ENCODE results near the gene COL4A2.
"Not testable (repeated sequence)": the region's sequence is repeated elsewhere in the genome, so short reads cannot be mapped to it uniquely, and the experiment has no call there.

The COL4A2 gene

DNA sequence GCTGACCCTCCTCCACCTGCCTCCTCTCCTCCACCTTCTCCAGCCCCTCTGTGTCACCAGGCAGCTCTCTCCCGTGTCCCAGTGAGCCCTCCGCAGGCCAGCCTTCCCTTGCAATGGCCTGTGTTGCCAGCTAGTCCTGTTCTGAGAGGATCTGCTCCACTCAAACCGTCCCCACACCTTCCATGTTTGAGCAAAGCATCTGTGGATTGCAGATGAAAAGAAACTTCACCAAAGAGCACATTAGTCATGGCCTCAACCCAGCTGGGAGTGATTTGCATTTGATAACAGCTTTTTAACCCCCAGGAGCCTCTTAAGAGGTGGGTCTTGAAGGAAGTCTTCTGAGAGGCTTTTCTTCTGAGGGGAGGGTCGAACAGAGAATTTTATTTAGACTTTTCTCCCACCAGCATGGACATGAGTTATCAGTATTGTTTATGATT lies 72.8 kb downstream of the COL4A2 start:
- no peak for DNase-seq (ENCODE audit: low spot score)

DNA sequence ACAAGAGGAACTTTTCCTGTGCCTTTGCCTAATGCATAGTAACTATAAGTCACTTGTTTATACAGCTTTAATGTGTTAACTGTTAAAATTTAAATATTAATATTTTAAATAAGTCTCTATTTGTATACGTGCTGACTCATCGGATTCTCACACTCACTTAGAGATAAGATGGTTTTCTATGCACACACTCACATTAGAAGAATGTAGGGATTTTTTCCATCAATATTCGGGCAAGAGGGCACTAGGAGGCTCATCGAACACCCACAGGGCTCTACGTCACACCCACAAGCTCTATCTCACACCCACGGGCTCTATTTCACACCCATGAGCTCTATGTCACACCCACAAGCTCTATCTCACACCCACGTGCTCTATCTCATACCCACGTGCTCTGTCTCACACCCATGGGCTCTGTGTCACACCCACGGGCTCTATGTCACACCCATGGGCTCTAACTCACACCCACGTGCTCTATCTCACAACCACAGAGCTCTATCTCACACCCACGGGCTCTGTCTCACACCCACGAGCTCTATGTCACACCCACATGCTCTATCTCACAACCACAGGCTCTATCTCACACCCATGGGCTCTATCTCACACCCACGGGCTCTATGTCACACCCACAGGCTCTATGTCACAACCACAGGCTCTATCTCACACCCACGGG lies 73.4 kb downstream of the COL4A2 start:
- no peak for DNase-seq (ENCODE audit: low spot score)

DNA sequence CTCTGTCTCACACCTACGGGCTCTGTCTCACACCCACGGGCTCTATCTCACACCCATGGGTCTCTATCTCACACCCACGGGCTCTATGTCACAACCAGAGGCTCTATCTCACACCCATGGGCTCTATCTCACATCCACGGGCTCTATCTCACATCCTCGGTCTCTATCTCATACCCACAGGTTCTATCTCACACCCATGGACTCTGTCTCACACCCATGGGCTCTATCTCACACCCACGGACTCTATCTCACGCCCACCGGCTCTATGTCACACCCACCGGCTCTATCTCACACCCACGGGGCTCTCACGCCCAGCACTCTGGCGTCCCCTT lies 73.9 kb downstream of the COL4A2 start:
- DNase-seq (ENCODE audit: low spot score): no peak

DNA sequence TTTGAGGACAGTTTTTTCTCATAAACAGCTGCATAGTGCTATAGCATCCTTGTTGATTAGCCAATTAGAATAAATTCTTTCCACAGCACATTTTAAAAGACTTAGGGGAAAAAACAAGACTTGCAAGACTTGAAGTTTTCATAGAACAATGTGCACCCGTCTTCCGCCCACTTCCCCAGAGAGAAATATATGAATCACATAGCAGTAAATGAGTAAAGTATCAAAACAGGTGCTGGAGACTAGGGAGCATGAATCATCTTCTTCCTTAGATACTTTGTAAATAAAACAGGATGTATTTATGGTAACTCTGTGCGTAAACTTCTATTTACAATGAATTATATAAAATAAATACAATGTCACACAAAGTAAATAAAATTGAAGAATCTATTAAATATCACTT lies 75.1 kb downstream of the COL4A2 start:
- no peak for DNase-seq (ENCODE audit: low spot score)

DNA sequence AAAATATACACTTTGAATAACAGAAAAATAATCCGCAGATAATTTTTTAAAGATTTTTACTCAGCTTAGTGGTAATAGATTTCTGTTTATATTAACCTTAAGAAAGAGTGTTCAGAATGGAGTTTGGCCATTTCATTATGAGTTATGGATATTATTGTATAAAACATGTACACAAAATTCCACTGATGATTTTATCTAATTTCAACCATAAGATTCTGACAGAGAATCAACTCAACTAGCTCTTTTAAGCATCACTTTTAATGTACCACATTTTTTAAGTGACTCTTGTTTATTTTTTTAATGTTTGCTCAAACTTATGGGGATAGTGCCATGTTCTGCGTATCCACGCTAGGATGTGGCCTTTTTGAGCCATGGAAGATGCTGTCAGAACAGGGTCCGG lies 75.7 kb downstream of the COL4A2 start:
- no peak for DNase-seq (ENCODE audit: low spot score)

DNA sequence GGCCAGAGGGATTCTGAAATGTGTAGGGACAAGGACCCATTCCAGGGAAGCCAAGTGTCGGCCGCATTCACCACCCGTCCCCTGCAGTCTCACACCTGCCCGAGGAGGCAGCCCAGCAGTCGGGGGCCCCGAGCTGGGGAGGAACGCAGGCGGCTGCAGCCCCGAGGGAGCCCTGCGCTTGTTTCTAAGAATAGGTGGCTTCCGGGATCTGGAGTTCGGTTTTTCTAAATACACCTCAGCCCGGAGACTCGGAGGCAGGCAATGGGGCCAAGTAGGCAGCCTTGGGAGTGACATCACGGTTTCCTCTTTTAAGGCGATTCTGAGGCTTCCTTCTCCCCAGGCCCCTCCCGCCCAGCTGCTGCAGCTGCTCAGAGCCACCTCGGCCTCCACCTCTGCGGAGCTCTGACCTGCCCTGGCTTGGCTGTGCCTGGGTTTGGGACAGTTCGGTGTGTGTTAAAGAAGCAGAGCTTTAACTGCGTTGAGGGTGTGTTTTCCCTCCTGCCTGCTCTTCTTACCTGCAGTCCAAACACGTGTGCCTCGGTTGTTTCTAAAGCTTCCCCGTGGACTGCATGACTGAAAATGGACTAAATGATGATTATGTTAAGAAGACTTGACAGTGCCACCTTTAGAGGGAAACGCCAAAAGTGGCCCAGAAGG lies 80.5 kb downstream of the COL4A2 start:
- DNase-seq (ENCODE audit: low spot score): no peak

DNA sequence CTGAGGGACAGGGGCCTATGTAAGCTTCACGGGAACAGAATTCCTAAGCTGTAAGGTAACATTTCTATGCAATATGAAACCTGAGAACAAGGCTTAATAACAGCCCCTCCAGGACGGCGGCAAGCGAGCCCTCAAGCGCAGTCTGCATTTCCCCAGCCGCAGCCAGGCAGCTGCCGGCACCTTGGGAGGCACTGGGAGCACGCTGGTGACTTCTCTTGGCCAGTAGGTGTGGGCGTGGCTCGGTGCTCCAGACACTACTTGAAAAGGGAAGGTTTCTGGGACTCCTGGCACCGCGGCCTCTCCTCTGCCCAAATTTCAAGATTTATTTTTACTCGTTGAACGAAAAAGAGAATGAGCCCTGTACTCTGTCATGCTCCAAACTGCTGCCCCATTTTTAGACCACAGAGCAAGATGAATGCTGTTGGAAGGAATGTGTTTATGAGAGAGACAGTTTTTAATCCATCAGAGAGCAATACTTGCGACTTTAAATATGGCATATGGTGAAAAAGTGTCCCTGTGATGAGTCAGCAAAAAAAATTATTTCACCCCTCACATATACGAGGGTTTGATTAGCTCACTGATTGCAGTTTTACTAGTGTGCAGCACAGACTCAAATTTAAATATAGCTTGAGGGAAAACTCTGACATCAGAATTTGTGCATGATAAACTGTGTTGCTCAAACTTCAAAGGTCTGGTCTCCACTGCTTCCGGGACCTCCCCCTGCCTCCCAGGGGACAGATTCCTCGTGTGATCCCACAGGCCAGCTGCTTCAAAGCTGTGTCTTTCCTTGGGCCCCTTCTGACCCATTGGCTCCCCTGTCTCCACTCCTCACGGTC lies 81.2 kb downstream of the COL4A2 start:
- DNase-seq (ENCODE audit: low spot score): no peak

DNA sequence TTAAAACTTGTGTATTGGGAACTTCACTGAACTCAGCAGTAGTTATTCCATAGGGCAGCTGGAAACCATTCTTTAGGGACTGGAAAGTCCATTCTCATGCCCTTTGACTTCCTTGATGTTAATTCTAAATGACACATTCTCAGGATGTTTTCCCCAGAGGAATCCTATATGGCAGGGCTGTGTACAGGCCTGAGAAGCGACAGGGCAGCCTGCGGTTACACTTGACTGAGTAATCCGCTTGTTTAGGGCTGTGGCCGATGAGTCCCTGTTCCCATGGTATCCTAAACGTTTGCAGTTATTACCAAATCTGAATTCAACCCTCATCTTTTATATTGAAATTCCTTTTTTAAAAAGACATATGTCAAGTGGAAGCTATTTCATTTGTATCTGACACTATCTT lies 83.5 kb downstream of the COL4A2 start:
- DNase-seq (ENCODE audit: low spot score): no peak

DNA sequence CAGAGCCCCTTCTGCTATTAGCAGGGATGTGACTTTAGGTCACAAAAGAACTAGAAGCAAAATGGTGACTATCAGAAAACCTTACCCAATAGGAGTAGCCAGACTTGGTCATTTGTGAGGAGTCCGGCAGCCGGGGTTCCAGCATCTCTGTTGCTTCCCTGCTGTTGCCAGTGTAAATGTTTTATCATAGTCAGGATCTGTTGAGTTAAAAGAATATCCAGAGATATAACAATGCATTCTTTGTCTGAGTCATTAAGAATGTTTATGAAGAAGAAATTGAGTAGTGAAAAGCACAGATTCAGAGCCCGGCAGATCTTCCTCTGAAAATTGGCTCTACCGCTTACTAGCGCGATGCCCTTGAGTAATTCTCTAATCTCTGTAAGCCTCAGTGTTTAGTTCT lies 84.2 kb downstream of the COL4A2 start:
- no peak for DNase-seq (ENCODE audit: low spot score)

DNA sequence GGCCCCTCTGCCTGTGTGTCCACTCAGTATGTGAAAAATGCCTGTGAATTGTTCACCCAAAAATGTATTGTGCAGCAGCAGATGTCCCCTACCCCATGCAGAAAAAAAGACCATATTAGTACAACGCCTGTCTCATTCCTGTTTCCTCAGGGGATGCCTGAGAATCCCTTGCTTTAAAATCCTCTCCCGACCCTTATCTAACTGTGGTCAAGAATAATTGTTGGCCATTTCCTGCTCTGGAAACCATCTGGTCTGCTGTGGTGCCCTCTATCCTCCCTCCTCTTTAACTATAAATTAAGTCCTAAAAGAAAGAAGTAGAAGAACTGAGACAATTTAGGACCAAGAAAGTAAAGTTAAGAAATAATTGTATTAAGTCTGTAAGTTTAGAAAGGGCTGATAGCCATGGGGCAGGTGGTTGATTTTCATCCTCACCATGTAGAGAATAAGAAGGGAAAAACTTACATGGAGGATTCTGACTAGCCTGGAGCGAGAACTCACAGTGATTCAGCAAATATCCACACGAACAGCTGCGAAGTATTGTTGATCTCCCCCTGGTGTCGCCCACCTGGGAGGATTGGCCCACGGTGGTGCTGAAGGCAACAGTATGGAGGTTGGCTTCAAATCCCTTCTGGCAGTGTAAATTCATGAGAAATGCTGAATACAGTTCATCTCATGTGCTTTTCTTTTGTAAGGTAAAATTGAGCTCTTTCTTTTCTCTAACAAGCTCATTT lies 85.6 kb downstream of the COL4A2 start:
- DNase-seq (ENCODE audit: low spot score): no peak

DNA sequence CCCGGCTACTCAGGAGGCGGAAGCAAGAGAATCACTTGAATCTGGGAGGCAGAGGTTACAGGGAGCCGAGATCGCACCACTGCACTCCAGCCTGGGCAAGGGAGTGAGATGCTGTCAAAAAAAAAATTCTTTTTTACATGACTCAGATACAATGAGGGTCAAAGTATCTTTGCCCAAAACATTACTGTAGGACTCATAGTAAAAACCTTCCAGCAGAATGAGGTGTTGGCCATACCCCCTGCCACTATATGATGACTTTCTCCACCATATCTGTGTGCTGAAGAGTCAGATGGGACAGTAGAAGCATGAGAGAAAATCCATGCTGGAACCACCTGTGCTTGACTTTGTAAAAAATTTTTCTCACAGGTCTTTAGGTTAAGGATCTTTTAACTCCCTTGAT lies 86.7 kb downstream of the COL4A2 start:
- DNase-seq (ENCODE audit: low spot score): no peak

DNA sequence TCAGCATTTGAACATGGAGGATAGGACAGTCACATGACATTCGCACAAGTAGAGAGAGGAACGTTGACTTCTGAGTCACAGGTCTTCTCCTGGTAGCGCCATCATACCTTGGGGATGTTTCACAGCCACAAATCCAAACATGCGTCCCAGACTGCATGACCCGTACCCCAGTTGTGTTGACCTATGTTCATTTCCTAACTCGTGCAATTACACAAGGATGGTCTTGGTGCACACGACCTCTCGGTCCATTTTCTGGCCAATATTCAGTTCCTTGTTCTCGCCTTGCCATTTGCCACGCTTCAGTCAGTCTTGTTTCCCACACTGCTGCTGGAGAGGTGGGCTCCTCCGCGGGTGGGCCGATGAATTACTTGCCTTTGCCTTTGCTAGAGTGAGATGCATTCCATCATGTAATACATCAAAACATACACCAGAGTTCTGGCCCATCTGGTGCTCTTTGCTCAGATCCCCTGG lies 87.3 kb downstream of the COL4A2 start:
- DNase-seq (ENCODE audit: low spot score): no peak

DNA sequence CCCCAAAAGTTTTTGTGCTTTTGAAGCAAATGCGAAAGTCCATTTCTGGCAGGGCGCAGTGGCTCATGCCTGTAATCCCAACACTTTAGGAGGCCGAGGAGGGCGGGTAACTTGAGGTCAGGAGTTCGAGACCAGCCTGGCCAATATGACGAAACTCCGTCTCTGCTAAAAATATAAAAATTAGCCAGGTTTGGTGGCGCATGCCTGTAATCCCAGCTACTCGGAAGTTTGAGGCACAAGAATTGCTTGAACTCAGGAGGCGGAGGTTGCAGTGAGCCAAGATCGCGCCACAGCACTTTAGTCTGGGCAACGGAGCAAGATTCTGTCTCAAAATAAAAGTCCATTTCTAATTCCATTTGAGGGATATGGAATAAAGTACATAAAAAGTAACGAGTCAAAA lies 88.5 kb downstream of the COL4A2 start:
- DNase-seq (ENCODE audit: low spot score): not testable (repeated sequence)

DNA sequence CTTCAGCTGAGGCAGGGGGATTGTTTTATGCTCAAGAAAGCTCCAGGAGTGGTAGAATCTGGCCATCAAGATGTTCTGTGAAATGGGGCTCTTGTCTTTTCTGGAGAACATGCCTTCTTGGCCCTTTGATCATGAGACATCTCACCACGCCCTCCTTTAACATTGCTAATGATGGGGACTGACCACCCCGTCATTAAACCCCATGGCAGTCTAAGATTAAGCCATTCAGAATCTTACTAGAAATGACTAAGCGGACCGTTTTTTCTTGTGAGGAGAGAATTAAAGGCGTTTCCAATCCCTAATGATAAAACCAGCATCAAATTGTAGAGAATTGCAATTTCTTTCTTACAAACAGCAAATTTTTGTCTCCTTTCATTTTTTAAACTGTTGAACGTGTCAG lies 89.4 kb downstream of the COL4A2 start:
- DNase-seq (ENCODE audit: low spot score): no peak

DNA sequence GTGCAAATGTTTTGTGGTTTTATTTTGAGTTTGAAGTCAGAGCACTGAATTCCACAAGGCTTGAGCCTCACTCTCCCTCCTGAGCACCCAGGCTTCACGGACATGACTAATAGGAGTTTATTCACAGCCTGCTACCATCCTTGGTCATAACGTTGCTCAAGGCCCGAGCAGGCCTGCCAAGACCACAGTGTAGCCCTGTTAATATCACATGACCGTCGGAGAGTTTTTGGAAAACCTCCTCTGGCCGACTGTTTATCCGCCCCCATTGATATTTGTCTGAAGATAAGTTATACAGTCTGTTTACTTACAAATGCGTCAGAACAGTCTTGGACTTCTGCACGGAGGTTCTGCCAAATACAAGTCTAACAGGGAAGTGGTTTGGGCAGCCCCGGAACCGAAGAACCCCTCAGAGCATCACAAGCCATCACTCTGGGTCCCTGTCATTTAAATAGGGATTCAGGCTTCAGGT lies 89.9 kb downstream of the COL4A2 start:
- no peak for DNase-seq (ENCODE audit: low spot score)

DNA sequence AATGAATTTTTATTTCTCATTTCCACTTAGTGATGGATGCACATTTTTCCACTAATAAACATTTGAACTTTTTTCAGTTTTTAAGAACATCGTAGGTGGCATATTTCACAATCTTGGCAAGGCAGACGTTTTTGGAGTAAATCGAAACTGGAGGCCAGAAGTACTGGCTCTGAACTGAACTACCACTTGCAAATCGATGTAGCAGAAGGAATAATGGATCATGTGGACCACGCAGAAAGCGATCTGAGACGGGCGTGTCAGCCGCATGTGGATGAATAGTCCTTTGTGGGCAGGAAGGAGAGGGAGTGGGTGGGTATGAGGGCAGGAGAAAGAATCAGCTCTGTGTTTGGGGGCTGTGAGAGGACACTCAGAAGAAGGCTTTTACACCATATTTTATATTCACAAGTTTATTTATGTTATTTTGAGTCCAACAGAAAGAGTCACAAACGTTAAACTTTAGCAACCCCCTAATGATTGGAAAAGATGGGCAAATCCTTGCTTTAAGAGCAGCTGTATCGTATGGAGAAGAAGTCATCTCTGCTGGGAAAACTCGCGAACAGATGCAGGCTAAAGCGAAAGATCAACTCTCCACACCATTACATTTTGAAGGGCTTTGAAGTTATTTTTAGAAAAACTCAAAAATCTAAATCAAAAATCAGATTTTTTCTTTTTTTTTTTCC lies 90.5 kb downstream of the COL4A2 start:
- DNase-seq (ENCODE audit: low spot score): no peak

DNA sequence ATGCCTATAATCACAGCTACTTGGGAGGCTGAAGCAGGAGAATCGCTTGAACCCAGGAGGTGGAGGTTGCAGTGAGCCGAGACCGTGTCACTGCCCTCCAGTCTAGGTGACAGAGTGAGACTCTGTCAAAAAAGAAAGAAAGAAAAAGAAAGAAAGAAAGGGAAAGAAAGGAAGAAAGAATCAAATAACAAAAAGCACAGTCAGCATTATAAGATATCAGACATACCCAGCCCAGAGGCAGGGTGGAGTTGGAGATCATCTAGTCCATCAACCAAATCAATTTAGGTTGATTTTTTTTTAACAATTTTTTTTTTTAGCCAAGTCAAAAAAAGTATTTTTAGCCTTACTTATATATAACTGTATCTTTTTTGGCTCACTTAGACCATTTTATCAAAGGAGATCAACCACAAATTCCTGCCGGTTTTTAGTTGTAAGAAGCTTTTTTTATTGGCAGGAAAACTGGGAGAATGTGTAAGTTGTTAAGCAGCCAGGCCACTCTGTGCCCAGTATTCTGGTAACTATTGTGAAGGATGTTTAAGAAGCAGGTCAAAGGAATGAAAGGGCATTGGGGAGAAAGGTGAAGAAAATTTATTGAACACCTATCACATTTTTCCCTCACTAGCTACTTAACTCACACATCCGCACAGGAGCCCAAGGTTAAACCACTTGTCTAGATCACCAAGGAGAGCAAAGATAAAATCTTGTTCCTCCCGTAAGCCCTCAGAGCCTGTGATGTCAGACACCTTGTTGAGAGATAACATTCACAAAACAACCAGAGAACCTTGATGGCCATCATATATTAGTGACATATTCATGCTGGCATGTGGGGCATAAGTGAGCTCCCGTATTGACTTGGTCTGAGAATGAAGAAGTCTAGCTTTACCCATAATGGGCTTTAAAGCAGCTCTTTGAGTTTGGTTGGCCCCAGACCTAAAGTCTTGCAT lies 91.8 kb downstream of the COL4A2 start:
- no peak for DNase-seq (ENCODE audit: low spot score)

DNA sequence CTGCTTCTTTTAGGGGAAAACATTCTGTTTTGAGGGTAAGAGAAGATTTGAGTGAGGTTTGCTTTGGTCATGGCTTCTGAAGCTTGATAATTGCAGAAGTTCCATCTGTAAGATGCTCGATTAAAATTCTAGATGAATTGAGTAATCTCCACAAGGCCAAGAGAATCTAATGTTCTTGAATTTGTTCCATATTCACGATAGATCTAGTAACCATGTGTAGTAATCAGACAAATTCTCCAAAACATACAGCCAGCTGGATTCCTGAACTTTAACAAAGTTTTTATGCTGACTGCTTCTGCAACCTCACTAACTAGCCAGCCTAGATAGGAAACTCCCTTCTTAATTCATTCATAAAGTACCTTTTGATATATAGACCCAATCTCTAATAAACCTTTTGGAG lies 92.7 kb downstream of the COL4A2 start:
- no peak for DNase-seq (ENCODE audit: low spot score)

DNA sequence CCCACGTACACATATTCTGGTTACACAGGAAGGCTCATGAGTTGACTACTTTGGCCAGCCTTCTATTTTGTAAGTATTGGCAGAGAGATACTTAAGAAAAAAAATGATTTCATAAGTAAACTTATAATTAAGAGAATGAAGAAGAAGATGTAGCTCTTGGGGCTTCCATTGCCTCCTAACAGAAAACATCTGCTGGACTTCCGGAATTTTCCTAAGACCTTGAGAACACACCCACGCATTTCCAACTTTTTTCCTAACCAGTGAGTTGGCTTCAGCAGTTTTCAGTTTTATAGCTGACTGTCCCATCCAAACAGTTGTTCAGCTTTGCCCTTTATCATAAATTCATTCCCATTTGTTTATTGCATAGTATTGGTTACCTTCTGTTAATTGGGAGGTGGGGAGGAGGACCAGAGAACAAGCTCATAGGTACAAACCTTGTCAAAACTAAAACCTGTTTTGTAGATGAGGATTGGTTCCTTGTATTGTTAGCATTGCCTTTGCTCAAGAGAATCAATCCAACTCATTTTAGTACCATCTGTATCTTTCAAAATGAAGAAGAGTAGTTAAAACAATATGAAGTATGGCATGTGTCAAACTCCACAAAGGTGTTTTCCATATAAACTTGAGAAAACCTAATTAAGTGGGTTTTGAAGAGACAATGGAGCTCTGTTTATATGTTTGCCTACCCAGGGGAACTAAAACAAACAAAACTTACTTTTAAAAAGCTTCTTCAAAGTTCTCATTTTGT lies 93.9 kb downstream of the COL4A2 start:
- DNase-seq (ENCODE audit: low spot score): no peak
